ENCODE measurements around the gene RPS17. TPM values are rescaled to one million over a fixed set of nuclear protein-coding genes. Genes with fewer than 3 reads are reported as not detected.

Gene RPS17
- total and polyA plus RNA-seq, 12 donors, result 1,210 to 3,062 (median 1,598) TPM

- peaks cover 0 to 30% of the 10 kb centered on the region in 2 donors for H3K36me3 ChIP-seq (replicated peaks in 1 of 2)
- no peak overlapping the region for H3K27ac ChIP-seq
- no peaks in the 10 kb centered on the region for H3K27me3 ChIP-seq
- no peak for TF ChIP-seq CTCF (IDR thresholded peaks at IDR 0.05)
- H3K4me1 ChIP-seq (replicated peaks in 1 of 2), result no peaks in the 10 kb centered on the region
- WGBS, 4 donors, result 88 to 94% (median 93%) methylated on average over 11 to 15 of the region's 15 CpGs; no CpG with 5 or more reads in 1 of the 4 donors
- no peak overlapping the region for H3K4me3 ChIP-seq
- intact Hi-C loops (cut with DNase I), result loop anchor here in 1 of 2 donors (10.0 kb wide), 1 partner anchor 472 kb away; no protein-coding TSS in a partner anchor
- H3K9me3 ChIP-seq (replicated peaks in 1 of 3), result no peaks in the 10 kb centered on the region
- no peak for DNase-seq
These were observed 7.2 kb downstream of the RPS17 start for GRCh38 chr15:82532991-82533481.

- no peak for TF ChIP-seq POLR2A (IDR thresholded peaks at IDR 0.05)
- no peak for TF ChIP-seq CTCF (IDR thresholded peaks at IDR 0.05)
- no peak overlapping the region for H3K27ac ChIP-seq
- 84 to 95% (median 87%) methylated on average over 7 to 9 of the region's 9 CpGs for WGBS, 4 donors
- H3K4me3 ChIP-seq, result no peak overlapping the region
- H3K27me3 ChIP-seq, result no peaks in the 10 kb centered on the region
- DNase-seq, result no peak
- intact Hi-C loops (cut with DNase I), result loop anchor here in 1 of 2 donors (10.0 kb wide), 1 partner anchor 472 kb away; no protein-coding TSS in a partner anchor
- H3K36me3 ChIP-seq (replicated peaks in 1 of 2), result peaks cover 0 to 24% of the 10 kb centered on the region in 2 donors
- H3K9me3 ChIP-seq (replicated peaks in 1 of 3), result no peaks in the 10 kb centered on the region
- no peaks in the 10 kb centered on the region for H3K4me1 ChIP-seq (replicated peaks in 1 of 2)
These were observed 7.8 kb downstream of the RPS17 start for GRCh38 chr15:82532383-82532990.

GRCh38 chr15:82531496-82532382, 8.5 kb downstream of the RPS17 start:
- Histone ChIP-seq H3K27ac (no peak overlapping the region), H3K4me3 (no peak overlapping the region), H3K4me1 (replicated peaks in 1 of 2) (no peaks in the 10 kb centered on the region), H3K36me3 (replicated peaks in 1 of 2) (peaks cover 0 to 17% of the 10 kb centered on the region in 2 donors), H3K9me3 (replicated peaks in 1 of 3) (no peaks in the 10 kb centered on the region), H3K27me3 (no peaks in the 10 kb centered on the region)
- intact Hi-C loops (cut with DNase I), result loop anchor here in 1 of 2 donors (10.0 kb wide), 1 partner anchor 473 kb away; no protein-coding TSS in a partner anchor
- no peak for DNase-seq
- TF ChIP-seq POLR2A (IDR thresholded peaks at IDR 0.05) (no peak), CTCF (IDR thresholded peaks at IDR 0.05) (no peak)
- 78 to 88% (median 85%) methylated on average over 11 of the region's 11 CpGs for WGBS, 4 donors

All from adrenal gland (tissue), 12 donors.